ENCODE data around the gene LMNTD2.

DNA sequence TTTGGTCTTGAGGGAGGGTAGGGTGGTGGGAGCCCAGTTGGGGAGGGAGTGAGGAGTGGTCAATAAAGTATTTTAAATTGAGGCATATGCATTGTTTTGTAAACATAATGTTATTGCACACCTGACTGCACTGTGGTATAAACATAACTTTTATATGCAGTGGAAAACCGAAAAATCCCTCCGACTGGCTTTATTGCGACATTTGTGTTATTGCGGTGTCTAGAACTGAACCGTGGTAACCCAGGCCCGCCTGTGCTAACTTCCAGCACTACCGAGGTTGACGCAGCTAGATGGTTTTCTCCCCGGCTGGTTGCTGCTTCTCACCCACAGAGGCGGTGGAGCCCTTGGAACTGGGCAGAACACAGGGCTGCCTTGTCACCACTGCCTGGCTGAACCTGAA lies 45.9 kb downstream of the LMNTD2 start:
- TF ChIP-seq GATA2 (IDR thresholded peaks at IDR 0.05; ENCODE audit: low read depth, low read length), result no peak
- no peak for TF ChIP-seq GATA3 (IDR thresholded peaks at IDR 0.05; ENCODE audit: low read depth, low read length)
